Upper lobe of right lung (tissue), 1 donor: Measurements from ENCODE around the gene PTGR3. TPM values are rescaled to one million over a fixed set of nuclear protein-coding genes. Genes with fewer than 3 reads are reported as not detected.
A peak's percentile ranks its signal among the peaks of the same experiment; 100 is the strongest.

Experiments used
- ATAC-seq: fragments of 200-7000 bp; cut with Tn5 transposase; one replicate; pipeline ENCODE4 v1.9.1; 2020; ENCODE audit warnings: mild to moderate bottlenecking, moderate library complexity
- DNase-seq: peaks from one replicate; pipeline ENCODE4 v3.0.0-alpha.2; 2020
- H3K27ac ChIP-seq: fragments of 200-600 bp; one replicate; pipeline ENCODE4 v1.8.0; 2022
- H3K27me3 ChIP-seq: fragments of 200-600 bp; one replicate; pipeline ENCODE4 v1.8.0; 2022; ENCODE audit warnings: mild to moderate bottlenecking
- H3K36me3 ChIP-seq: fragments of 200-600 bp; one replicate; pipeline ENCODE4 v1.8.0; 2022
- H3K4me1 ChIP-seq: fragments of 200-600 bp; one replicate; pipeline ENCODE4 v1.8.0; 2022
- H3K4me3 ChIP-seq: fragments of 200-600 bp; one replicate; pipeline ENCODE4 v1.8.0; 2022; ENCODE audit warnings: mild to moderate bottlenecking
- H3K9me3 ChIP-seq: fragments of 200-600 bp; one replicate; pipeline ENCODE4 v1.8.0; 2022
- CTCF ChIP-seq: fragments of 200-600 bp; IDR thresholded peaks from one replicate; pipeline ENCODE4 v1.8.0; 2022; ENCODE audit warnings: antibody characterized with exemption
- intact Hi-C: fragments of 100-400 bp; cut with DNase I; formaldehyde crosslinking; loops from one replicate; pipeline ENCODE4 v1.11.0; 2022
- total RNA-seq: library from RNA; stranded (reverse); fragmentation: NEBNext Ultra II Directional; extraction: Animal tissue kit (Norgen Biotek cat#: 25700); gene quantifications from one replicate; pipeline ENCODE4 v1.2.1, GENCODE V29; 2021
- donor health status: DM: no; HTN: yes; CAD: no; lungs with severe emphysema.

Gene PTGR3
- total RNA-seq, 1 donor from 2014 or later: 27.7 TPM

- H3K27ac ChIP-seq: no peak overlapping the region
- intact Hi-C loops: no loop called here
- DNase-seq: no peak
- no peaks in the 10 kb centered on the region for H3K36me3 ChIP-seq
- no peak for TF ChIP-seq CTCF
- no peaks in the 10 kb centered on the region for H3K27me3 ChIP-seq
- no peak for ATAC-seq
- no peaks in the 10 kb centered on the region for H3K9me3 ChIP-seq
- no peak overlapping the region for H3K4me3 ChIP-seq
- H3K4me1 ChIP-seq: peaks cover 42% of the 10 kb centered on the region
Measured at GRCh38 chr18:75221897-75222296, 13.0 kb upstream of the PTGR3 start.

DNA sequence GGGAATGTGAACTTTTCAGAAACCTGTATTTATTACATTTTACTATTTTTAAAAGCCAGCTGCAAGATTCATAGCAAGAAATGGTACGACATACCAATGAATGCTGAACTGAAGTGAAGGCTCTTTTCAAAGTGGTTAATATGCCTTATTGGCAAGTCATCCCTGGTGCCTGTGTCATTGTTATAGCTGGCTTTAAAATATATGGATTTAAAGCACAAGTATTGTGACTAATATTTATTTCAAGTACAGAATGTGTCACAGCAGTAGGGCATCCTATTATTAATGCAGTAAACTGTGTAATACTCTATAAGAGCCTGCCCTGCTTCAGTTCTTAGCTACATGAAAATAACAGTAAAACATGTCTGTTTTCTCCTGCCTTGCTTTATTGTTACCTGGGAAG lies 12.5 kb upstream of the PTGR3 start:
- H3K36me3 ChIP-seq: no peaks in the 10 kb centered on the region
- no peaks in the 10 kb centered on the region for H3K9me3 ChIP-seq
- no peak for TF ChIP-seq CTCF
- H3K27me3 ChIP-seq: no peaks in the 10 kb centered on the region
- DNase-seq: no peak
- H3K4me1 ChIP-seq: peaks cover 44% of the 10 kb centered on the region
- intact Hi-C loops: no loop called here
- no peak overlapping the region for H3K27ac ChIP-seq
- H3K4me3 ChIP-seq: no peak overlapping the region
- no peak for ATAC-seq

GRCh38 chr18:75220551-75221355 lies 11.8 kb upstream of the PTGR3 start:
- no peak for ATAC-seq
- TF ChIP-seq CTCF: no peak
- intact Hi-C loops: no loop called here
- no peak overlapping the region for H3K4me3 ChIP-seq
- no peaks in the 10 kb centered on the region for H3K9me3 ChIP-seq
- H3K4me1 ChIP-seq: peaks cover 45% of the 10 kb centered on the region
- no peaks in the 10 kb centered on the region for H3K27me3 ChIP-seq
- H3K27ac ChIP-seq: no peak overlapping the region
- H3K36me3 ChIP-seq: no peaks in the 10 kb centered on the region
- DNase-seq: no peak

GRCh38 chr18:75219745-75220375 lies 10.9 kb upstream of the PTGR3 start:
- no peak overlapping the region for H3K27ac ChIP-seq
- no peak for DNase-seq
- ATAC-seq: no peak
- intact Hi-C loops: no loop called here
- H3K36me3 ChIP-seq: no peaks in the 10 kb centered on the region
- H3K9me3 ChIP-seq: no peaks in the 10 kb centered on the region
- H3K27me3 ChIP-seq: no peaks in the 10 kb centered on the region
- H3K4me3 ChIP-seq: no peak overlapping the region
- TF ChIP-seq CTCF: no peak
- H3K4me1 ChIP-seq: peaks cover 45% of the 10 kb centered on the region

DNA sequence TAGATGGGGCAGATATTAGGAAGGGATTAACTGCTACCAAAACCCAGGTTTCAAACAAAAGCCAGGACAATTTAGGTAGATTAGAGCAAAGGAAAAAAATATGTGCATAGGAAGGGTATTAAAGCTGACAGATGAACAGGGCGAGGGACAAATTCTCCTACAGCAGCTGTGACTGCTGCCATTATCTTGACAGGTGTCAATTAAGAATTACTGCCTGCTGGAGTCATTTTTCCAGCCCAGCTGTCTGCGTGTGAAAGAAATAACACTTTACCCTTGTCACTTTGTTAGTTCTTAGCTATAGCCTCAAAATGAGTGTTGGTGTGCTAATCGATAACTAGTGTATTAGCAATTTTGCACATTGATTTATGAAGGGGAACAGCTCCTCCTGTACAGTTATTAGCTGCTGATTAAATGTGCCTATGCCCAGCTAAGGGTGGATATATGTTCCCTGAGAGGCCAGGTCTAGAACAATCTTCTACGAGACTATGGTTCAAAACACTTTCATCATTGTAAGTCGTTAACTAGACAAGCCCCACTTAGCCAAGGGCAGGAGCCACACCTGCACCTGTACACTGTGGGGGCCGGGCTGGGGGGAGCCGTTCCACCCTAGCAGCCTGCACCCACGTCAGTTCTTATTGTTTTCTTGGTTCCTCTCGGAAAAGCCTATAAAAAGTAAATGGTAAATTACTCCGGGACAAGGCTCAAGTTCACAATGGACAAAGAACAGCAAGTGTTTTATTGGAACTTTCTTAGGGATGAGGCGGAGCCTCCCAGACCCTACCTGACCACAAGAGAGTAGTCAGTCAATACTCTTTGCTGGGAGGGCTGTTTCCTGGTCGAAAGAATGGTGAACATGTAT lies 9.4 kb upstream of the PTGR3 start:
- Histone ChIP-seq H3K27ac (no peak overlapping the region), H3K9me3 (no peaks in the 10 kb centered on the region), H3K4me1 (peaks cover 51% of the 10 kb centered on the region), H3K4me3 (no peak overlapping the region), H3K27me3 (no peaks in the 10 kb centered on the region), H3K36me3 (no peaks in the 10 kb centered on the region)
- ATAC-seq: peak; percentile 17
- no peak for TF ChIP-seq CTCF
- intact Hi-C loops: no loop called here
- no peak for DNase-seq
